ELF-1 (cell line): ENCODE measurements around the gene C17orf58.
"Not testable (repeated sequence)": the region's sequence is repeated elsewhere in the genome, so short reads cannot be mapped to it uniquely, and the experiment has no call there.

Experiments used
- DNase-seq: peaks from one replicate; pipeline ENCODE4 v3.0.0-alpha.2; 2016; ENCODE audit warnings: low read depth, low spot score

Gene C17orf58

DNA sequence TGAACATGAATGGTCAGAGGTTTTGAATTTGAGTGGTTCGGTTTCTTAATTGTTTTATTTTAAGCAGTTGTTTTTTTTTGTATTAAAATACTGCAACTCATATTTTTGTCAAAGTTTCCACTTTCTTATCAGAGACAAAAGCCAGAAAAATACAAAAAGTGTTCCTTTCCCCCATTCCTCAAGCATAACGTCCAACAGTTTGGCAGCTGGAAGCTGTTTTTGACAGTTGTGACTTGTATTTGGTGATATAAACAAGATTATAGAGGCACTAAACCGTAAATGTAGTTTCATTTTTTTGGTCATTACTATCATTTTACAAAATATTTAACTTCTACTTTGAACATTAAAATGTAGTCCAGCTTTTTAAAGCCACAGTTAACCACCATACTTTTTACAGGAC, 36.0 kb downstream of the C17orf58 start:
- not testable (repeated sequence) for DNase-seq

DNA sequence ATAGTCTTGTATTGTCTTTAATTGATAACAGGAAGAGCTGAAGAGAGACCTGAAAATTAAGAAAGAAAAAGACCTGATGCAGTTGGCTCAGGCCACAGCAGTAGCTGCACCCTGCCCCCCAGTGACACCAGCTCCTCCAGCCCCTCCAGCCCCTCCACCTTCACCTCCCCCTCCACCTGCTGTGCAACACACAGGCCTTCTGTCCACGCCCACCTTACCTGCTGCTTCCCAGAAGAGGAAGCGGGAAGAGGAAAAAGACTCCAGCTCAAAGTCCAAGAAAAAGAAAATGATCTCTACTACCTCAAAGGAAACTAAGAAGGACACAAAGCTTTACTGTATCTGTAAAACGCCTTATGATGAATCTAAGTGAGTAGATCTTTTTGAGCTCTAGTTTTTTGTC, 36.8 kb downstream of the C17orf58 start:
- DNase-seq: no peak

DNA sequence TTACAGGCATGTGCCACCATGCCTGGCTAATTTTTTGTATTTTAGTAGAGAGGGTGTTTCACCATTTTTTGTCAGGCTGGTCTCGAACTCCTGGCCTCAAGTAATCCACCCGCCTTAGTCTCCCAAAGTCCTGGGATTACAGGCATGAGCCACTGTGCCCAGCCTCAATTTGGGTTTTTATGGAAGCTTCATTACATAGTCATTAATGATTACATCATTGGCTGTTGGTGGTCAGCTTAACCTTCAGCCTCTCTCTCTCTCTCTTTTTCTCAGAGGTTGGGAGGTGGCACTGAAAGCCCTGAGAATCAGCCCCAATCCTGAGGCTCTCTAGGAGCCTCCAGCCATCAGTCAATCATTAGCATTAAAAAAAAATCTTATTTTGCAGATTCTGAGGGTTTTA, 45.3 kb downstream of the C17orf58 start:
- DNase-seq: no peak

DNA sequence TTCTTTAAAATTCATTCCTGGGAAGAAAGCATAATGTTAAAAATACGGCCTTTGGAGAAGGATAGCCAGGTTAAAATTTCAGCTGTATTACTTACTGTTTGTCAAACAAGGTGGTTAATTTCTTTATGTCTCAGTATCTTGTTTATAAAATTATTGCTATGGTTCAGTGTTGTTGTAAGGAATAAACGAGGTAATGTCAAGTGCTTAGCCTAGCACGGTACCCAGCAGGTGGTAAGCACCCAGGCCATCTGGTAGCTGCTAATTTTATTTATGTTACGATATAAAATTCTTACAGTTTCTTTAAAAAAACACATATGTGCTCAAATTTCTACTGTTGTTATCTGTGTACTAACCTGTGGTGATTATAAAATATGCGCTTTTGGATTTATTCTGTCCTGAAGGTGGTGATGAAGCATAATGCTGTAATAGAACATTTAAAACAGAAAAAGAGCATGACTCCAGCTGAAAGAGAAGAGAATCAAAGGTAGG, 48.9 kb downstream of the C17orf58 start:
- DNase-seq: no peak

DNA sequence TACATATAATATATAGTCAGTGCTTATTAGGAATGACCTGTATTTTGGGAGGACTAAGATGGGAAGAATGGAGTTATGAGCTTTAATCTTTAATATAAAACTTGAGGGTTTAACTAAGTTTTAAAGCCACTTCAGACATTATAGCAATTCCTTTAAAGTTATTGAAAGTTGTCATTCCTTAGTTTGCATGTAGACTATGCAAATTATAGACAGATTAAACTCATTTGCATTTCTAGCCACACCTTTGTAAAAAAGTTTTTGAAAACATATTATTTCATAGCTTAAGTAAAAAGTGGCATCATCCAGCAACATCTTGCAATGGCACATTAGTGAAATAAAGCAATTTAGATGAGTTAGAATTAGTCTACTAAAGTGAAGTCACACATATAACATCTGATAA, 49.8 kb downstream of the C17orf58 start:
- DNase-seq: no peak

DNA sequence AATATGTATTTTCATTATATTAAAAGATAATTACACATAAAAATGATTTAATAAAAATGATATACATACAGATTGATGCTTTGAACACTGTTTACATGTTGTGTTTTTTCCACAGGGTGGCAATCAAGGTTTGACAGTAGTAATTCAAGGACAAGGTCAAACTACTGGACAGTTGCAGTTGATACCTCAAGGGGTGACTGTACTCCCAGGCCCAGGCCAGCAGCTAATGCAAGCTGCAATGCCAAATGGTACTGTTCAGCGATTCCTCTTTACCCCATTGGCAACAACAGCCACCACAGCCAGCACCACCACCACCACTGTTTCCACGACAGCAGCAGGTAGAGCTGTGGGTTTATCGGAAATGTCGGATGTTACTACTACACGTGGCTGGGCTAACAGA, 52.2 kb downstream of the C17orf58 start:
- DNase-seq: no peak

DNA sequence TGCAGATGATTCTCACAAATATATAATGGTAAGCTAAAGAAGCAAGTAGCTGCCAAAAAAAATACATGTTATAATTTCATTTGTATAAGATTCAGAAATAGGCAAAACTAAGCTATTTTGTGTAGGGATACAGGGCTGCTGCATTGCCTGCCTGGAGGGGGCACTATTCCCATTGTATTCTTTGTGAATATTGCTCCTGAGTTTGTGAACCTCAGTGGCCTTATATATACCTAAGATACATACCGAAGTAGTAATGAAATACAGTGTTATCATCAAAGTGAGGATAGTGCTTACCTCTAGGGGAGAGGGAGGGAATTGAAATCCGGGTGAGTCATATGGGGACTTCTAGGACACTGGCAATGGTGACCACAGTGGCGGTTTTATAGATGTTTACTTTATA, 53.5 kb downstream of the C17orf58 start:
- DNase-seq: no peak
